HTERT RPE-1 (cell line): ENCODE data around the gene SKA2.
"Not testable (repeated sequence)": the region's sequence is repeated elsewhere in the genome, so short reads cannot be mapped to it uniquely, and the experiment has no call there.

Source experiments
- in situ Hi-C: fragments of 300-500 bp; cut with MboI; formaldehyde crosslinking; loops from 4 replicates; pipeline ENCODE4 v1.14.3; 2020; ENCODE audit warnings: low sequenced_read_pairs

The SKA2 gene

DNA sequence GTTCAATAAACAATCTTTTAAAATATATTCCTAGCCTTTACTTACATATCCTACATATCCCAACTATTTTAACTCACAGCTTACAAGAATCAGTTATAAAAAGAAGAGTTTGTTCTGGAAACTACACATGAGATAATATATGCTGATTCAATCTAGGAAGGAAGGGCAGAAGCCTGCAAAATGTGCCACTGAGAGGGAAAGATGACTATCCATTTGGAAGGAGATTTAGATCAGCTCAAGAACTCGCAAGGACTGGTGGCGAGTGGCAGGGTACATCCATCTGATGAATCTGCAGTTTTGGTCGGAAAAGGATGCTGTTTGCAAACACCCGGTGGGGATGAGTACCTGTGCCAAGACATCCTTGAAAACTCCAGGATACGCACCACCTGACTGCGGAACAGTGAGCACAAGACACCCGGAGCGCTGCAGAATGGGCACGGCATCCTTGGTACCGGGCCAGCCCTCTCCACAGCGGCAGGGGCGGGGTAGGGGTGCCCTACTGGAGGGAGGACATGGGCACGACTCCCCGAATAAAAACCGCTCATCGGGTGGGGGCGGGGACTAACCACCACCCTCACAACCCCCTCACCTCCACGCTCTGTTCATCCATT is 49.0 kb downstream of the SKA2 start:
- in situ Hi-C loops: no loop called here

DNA sequence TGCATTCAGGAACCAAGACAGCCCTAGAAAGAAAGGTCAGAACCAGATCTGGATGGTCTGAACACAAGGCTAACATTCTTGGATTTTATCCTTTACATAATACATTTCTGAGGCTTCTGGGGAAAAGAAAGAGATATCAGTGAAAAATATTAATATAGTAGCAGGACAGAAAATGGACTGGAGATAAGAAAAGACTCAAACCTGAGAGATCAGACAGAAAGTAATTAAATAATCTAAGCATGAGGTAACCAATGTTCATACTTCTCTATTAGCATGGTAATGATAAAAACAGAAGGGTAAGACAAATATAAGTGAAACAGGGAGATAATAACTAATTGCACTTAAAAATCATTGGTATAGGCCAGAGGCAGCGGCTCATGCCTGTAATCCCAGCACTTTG is 53.8 kb downstream of the SKA2 start:
- in situ Hi-C loops: no loop called here

DNA sequence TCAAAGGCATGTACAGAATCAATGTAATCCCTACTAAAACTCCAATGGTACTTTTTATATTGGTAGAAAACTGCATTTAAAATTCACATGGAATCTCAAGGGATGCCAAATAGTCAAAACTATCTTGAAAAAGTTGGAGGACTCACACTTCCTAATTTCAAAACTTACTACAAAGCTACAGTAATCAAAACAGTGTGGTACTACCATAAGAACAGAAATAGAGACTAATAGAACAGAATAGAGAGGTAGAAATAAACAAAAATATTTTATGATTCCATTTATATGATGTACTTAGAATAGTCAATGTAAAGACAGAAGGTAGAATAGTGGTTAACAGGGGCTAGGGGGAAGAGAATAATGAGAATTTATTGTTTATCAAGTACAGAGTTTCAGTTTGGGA is 57.1 kb downstream of the SKA2 start:
- in situ Hi-C loops: no loop called here

DNA sequence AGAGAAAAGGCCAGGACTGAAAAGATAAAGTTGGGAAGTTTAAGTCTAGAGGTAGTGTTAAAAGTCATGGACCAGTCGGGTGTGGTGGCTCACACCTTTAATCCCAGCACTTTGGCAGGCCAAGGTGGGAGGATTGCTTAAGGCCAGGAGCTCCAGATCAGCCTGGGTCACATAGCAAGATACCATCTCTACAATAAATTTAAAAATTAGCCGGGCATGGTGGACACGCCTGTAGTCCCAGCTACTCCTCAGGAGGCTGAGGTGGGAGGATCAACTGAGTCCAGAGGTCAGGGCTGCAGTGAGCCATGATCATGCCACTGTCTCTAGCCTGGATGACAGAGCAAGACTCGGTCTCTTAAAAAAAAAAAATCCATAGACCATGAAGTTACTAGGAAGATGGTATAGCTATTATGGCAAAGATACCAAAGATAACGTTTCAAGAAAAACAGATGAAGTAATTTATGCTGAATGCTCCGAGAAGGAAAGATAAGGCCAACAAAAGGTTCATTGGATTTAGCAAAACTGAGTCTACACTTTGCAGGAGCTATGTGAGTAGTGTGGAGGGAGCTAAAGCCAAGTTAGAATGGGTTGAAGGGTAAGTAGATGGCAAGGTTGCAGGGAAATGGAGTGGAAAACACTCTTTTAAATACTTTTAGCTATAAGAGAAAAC is 60.0 kb downstream of the SKA2 start:
- in situ Hi-C loops: no loop called here

DNA sequence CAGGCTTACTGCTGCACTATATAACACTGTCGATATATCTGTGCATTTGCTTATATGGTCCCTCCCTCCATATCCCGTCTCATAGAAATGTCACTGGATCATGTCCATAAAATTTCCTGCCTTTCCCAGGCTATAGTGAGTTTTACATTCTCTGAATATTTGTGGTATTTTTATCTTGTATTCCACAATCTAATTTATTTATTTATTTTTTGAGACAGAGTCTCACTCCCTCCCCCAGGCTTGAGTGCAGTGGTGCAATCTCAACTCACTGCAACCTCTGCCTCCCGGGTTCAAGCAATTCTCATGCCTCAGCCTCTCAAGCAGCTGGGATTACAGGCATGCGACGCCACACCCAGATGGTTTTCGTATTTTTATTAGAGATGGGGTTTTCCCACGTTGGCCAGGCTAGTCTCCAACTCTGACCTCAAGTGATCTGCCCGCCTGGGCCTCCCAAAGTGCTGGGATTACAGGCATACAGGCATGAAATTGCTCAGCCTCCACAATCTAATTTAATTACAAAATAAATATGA is 61.2 kb downstream of the SKA2 start:
- in situ Hi-C loops: no loop called here

DNA sequence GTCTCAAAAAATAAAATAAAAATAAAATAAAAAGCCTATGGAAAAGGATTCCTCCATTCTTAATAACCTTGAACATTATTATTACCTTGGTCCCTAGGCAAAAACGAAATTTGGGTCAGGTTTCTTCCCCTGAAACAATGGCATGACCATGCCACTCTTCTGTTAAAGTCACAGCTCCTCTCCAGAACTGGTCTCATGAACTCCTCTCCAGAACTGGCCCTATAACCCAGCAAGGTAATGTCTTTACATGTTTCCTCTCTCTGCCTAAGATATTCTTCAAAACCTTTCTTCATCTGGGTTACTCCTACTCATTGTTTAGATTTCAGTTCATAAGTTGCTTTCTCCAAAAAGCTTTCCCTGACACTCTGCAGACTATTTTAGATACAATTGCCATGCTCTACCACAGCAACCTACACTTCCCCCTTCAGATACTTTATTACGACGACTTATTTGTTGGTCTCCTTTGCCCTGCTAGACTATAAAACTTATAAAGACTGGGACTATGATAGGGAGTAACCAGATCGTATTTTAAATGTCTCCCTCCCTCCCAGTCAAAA is 61.8 kb downstream of the SKA2 start:
- in situ Hi-C loops: no loop called here

DNA sequence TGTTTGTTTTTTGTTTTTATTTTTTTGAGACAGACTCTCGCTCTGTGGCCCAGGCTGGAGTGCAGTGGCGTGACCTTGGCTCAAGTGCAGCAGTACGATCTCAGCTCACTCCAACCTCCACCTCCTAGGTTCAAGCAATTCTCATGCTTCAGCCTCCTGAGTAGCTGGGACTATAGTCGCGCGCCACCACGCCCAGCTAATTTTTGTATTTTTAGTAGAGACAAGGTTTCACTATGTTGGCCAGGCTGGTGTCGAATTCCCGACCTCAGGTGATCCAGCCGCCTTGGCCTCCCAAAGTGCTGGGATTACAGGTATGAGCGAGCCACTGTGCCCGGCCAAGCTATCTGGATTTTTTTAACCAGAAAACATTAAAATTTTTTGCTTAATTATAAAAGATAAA is 64.4 kb downstream of the SKA2 start:
- in situ Hi-C loops: not testable (repeated sequence)

DNA sequence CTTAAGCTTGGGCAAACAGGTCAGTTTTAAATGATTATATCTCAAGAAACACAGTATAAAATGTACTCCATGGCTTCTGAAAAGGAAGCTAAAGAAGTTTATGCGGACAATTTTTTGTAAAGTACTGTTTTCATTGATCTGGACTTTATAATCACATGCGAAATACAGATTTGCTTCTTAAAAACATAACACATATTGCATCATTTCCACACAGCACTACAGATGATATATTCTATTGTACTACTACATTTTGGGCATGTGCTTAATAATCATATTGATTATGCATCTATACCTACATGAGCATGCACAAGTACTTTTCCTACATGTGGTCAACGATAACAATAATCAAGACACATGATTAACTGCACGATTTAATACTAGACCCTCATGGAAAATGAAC is 70.8 kb downstream of the SKA2 start:
- in situ Hi-C loops: no loop called here

DNA sequence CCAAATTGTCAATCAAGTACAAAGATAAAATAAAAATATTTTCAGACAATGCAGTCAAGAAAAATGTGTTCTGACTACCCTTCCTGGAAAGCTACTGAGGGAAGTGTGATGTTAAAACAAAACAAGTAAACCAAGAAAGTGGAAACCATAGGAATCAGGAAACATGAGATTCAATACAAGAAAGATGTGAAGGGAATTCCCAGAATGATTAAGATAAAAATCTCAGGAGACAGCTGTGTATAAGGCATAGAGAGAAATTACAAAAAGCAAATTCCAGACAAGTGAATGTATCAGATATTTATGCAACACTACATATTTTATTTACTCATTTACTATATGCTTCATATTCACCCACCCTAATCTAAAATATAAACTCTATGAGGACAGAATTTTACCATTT is 80.5 kb downstream of the SKA2 start:
- in situ Hi-C loops: no loop called here

DNA sequence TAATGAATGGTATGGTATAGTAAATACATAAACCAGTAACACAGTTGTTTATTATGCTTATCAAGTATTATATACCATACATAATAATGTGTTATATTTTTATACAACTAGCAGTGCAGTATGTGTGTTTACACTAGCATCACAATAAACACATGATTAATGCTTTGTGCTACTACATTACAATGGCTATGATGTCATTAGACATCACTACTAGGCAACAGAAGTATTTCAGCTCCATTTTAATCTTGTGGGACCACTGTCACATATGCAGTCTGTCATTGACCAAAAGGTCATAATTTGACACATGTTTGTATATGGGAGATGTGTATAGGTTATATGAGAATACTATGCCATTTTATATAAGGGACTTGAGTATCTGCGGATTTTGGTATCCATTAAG is 81.0 kb downstream of the SKA2 start:
- in situ Hi-C loops: no loop called here

DNA sequence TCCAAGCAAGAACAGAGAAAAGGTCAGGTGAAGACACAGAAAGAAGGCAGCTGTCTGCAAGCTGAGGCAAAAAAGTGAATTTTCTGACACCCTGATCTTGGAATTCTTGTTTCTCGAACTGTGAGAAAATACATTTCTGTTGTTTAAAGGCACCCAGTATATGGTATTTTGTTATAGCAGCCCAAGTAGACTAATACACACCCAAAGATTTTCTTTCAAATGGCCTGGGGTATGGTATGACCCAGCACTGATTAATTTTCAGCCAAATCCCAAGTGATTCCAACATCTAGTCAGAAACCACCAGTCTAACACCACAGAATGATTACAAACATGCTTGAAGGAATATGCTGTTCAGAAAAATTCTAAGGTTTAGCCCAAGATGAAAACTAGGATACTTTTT is 85.1 kb downstream of the SKA2 start:
- in situ Hi-C loops: no loop called here

DNA sequence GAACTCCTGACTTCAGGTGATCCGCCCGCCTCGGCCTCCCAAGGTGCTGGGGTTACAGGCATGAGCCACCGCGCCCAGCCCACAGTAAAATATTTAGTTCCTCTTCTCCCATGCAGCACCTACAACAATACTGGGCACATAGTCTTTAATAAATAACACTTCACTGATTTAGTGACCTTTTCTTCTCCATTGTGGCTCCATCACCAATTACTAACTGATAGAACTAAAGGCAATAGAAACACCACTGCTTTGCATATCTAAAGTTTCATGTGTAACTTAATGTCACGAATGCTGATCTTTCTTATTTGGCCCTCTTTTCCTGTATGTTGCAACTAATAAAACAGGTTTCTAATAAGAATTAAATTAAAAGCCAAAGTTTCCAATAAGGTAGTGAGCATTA is 87.2 kb downstream of the SKA2 start:
- in situ Hi-C loops: no loop called here

DNA sequence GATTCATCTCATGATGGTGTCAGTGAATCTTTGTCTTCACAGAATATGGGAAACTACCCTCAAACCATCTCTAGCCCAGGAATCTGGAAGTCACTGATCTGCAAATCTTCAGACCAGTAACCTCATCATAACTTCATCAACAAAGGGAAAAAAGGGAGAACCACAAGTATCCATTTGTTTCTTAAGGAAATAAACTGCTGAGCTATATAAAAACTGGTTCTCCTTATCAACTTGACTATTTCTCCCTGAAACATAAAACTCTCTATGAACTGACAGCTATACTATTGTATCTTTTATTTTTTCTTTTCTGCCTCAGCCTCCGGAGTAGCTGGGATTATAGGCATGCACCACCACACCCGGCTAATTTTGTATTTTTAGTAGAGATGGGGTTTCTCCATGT is 87.6 kb downstream of the SKA2 start:
- in situ Hi-C loops: no loop called here

DNA sequence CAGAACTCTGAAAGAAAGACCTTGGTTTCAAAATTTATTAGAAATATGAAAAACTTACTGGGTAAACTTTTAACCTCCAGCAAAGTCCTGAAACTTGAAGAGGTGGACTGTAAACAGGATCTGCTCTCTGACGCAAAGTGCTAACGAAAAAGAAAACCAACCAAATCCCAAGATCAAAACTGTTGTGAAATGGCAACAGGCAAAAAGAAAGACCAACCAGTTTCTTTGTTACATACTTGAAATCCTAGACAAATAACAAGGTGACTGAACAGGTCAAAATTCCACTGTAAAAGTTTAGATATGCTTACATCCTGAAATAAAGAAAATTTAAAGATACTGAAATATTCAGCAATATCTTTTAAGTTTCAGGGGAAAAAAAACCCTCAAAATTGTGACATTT is 92.5 kb downstream of the SKA2 start:
- in situ Hi-C loops: no loop called here
